ENCODE results near the gene TMTC1. TPM values are rescaled to one million over a fixed set of nuclear protein-coding genes. Genes with fewer than 3 reads are reported as not detected.

The TMTC1 gene
- total and polyA plus RNA-seq, 9 of the 15 experiments (the other 6 are each of a cell fraction or from before 2014, with no cell fraction given), result under 0.01 to 0.18 (median 0.06) TPM; not detected in 2

DNA sequence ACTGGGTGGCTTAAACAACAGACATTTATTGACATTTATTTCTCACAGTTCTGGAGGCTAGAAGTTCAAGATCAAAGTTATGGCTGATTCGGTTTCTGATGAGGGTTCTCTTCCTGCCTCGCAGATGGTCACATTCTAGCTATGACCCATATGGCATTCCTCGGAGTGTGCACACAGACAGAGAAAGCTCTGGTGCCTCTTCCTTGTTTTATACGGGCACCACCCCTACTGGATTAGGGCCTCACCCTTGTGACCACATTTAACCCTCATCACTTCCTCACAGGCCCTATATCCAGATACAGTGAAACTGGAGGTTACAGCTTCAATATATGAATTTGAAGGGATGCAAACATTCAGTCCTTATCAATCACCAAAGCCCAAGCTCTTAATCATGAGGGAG is 209.2 kb downstream of the TMTC1 start:
- CTCF ChIA-PET (ENCODE audit: low intra/inter-chr PET ratio), result no interaction called here
- POLR2A ChIA-PET, result interaction anchor here (0.6 to 0.8 kb wide), 2 partner anchors 25 to 353 kb away, joined by 3 read pairs; no protein-coding TSS in a partner anchor

More for the DNA sequence above, 209.2 kb downstream of the TMTC1 start:
- TF ChIP-seq PHTF2 (CRISPR knock-in tag; IDR thresholded peaks at IDR 0.05) (no peak), ASH1L (IDR thresholded peaks at IDR 0.05; ENCODE audit: borderline replicate concordance, low read depth, partially characterized antibody) (no peak), NONO (IDR thresholded peaks at IDR 0.05; ENCODE audit: low read depth in 2 of 2, low read length in 1 of 2) (no peak), BRD9 (IDR thresholded peaks at IDR 0.05; ENCODE audit: low read depth, partially characterized antibody) (no peak), FOS (IDR thresholded peaks at IDR 0.05; ENCODE audit: extremely low read depth, insufficient read length) (no peak), SIX5 (IDR thresholded peaks at IDR 0.05; ENCODE audit: borderline replicate concordance in 1 of 2, insufficient read depth in 1 of 2, low read depth in 1 of 2, low read length in 2 of 2) (no peak), ILF3 (IDR thresholded peaks at IDR 0.05; ENCODE audit: borderline replicate concordance) (no peak), RAD21 (CRISPR knock-in tag; conservative IDR thresholded peaks at IDR 0.05 in 1 of 2, IDR thresholded peaks at IDR 0.05 in 1 of 2) (no peak), ZC3H8 (IDR thresholded peaks at IDR 0.05) (no peak), ZZZ3 (IDR thresholded peaks at IDR 0.05) (no peak)
- TF ChIP-seq, protein P1, sequence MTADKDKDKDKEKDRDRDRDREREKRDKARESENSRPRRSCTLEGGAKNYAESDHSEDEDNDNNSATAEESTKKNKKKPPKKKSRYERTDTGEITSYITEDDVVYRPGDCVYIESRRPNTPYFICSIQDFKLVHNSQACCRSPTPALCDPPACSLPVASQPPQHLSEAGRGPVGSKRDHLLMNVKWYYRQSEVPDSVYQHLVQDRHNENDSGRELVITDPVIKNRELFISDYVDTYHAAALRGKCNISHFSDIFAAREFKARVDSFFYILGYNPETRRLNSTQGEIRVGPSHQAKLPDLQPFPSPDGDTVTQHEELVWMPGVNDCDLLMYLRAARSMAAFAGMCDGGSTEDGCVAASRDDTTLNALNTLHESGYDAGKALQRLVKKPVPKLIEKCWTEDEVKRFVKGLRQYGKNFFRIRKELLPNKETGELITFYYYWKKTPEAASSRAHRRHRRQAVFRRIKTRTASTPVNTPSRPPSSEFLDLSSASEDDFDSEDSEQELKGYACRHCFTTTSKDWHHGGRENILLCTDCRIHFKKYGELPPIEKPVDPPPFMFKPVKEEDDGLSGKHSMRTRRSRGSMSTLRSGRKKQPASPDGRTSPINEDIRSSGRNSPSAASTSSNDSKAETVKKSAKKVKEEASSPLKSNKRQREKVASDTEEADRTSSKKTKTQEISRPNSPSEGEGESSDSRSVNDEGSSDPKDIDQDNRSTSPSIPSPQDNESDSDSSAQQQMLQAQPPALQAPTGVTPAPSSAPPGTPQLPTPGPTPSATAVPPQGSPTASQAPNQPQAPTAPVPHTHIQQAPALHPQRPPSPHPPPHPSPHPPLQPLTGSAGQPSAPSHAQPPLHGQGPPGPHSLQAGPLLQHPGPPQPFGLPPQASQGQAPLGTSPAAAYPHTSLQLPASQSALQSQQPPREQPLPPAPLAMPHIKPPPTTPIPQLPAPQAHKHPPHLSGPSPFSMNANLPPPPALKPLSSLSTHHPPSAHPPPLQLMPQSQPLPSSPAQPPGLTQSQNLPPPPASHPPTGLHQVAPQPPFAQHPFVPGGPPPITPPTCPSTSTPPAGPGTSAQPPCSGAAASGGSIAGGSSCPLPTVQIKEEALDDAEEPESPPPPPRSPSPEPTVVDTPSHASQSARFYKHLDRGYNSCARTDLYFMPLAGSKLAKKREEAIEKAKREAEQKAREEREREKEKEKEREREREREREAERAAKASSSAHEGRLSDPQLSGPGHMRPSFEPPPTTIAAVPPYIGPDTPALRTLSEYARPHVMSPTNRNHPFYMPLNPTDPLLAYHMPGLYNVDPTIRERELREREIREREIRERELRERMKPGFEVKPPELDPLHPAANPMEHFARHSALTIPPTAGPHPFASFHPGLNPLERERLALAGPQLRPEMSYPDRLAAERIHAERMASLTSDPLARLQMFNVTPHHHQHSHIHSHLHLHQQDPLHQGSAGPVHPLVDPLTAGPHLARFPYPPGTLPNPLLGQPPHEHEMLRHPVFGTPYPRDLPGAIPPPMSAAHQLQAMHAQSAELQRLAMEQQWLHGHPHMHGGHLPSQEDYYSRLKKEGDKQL (CRISPR knock-in tag; IDR thresholded peaks at IDR 0.05; ENCODE audit: borderline replicate concordance), result no peak
- TF ChIP-seq, protein P2, sequence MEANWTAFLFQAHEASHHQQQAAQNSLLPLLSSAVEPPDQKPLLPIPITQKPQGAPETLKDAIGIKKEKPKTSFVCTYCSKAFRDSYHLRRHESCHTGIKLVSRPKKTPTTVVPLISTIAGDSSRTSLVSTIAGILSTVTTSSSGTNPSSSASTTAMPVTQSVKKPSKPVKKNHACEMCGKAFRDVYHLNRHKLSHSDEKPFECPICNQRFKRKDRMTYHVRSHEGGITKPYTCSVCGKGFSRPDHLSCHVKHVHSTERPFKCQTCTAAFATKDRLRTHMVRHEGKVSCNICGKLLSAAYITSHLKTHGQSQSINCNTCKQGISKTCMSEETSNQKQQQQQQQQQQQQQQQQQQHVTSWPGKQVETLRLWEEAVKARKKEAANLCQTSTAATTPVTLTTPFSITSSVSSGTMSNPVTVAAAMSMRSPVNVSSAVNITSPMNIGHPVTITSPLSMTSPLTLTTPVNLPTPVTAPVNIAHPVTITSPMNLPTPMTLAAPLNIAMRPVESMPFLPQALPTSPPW (CRISPR knock-in tag; IDR thresholded peaks at IDR 0.05), result no peak
- TF ChIP-seq, protein P3, sequence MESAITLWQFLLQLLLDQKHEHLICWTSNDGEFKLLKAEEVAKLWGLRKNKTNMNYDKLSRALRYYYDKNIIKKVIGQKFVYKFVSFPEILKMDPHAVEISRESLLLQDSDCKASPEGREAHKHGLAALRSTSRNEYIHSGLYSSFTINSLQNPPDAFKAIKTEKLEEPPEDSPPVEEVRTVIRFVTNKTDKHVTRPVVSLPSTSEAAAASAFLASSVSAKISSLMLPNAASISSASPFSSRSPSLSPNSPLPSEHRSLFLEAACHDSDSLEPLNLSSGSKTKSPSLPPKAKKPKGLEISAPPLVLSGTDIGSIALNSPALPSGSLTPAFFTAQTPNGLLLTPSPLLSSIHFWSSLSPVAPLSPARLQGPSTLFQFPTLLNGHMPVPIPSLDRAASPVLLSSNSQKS (CRISPR knock-in tag; IDR thresholded peaks at IDR 0.05), result no peak
- TF ChIP-seq, protein P4, sequence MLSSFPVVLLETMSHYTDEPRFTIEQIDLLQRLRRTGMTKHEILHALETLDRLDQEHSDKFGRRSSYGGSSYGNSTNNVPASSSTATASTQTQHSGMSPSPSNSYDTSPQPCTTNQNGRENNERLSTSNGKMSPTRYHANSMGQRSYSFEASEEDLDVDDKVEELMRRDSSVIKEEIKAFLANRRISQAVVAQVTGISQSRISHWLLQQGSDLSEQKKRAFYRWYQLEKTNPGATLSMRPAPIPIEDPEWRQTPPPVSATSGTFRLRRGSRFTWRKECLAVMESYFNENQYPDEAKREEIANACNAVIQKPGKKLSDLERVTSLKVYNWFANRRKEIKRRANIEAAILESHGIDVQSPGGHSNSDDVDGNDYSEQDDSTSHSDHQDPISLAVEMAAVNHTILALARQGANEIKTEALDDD (IDR thresholded peaks at IDR 0.05), result no peak
- no peak overlapping the region for H3K4me3 ChIP-seq
- H3K79me2 ChIP-seq (ENCODE audit: control insufficient read depth, insufficient read depth, low read length), result no peaks in the 10 kb centered on the region
- BruUV-seq (replicated peaks), result no TSS peak
- intact Hi-C loops (cut with micrococcal nuclease) (no loop called here), in situ Hi-C loops (cut with MboI) (no loop called here)
- no peak overlapping the region for H3K27ac ChIP-seq (ENCODE audit: extremely low read depth, low read depth, low read length)
- no peaks in the 10 kb centered on the region for H3K27me3 ChIP-seq (ENCODE audit: control insufficient read depth in 2 of 2, insufficient read depth in 2 of 2, low read length in 2 of 2)
- no peaks in the 10 kb centered on the region for H4K20me1 ChIP-seq (replicated peaks; ENCODE audit: control insufficient read depth, insufficient read depth, low read length)
- FAIRE-seq, result no peak
- no peak for ATAC-seq
- no peaks in the 10 kb centered on the region for H3K9me1 ChIP-seq (ENCODE audit: control insufficient read depth, insufficient read depth, low read length)
- no peaks in the 10 kb centered on the region for H3K36me3 ChIP-seq (ENCODE audit: control insufficient read depth, insufficient read depth, low read length)
- no peak overlapping the region for H3K9ac ChIP-seq (ENCODE audit: insufficient read depth in 1 of 2, low read depth in 2 of 2, low read length in 2 of 2)
- DNase-seq (ENCODE audit: extremely low read depth in 1 of 4, low spot score in 3 of 4), result no peak
- H2AFZ ChIP-seq (ENCODE audit: low read depth, low read length), result no peak overlapping the region
- no peak overlapping the region for H3K4me2 ChIP-seq (ENCODE audit: insufficient read depth, low read length)
- whole genome bisulfite sequencing (ENCODE audit: insufficient coverage, low coverage, missing lambda C conversion rate), result 0% methylated on average over 4 of the region's 4 CpGs
- no peaks in the 10 kb centered on the region for H3K9me3 ChIP-seq (replicated peaks; ENCODE audit: control insufficient read depth, insufficient read depth, low read depth, low read length)
- H3K4me1 ChIP-seq (replicated peaks in 1 of 2; ENCODE audit: control insufficient read depth in 2 of 2, insufficient read depth in 2 of 2, low read length in 2 of 2), result no peaks in the 10 kb centered on the region

Data from K562 (cell line).